Epithelial cell of proximal tubule (primary cell): ENCODE data around the gene DDIAS. TPM values are rescaled to one million over a fixed set of nuclear protein-coding genes. Genes with fewer than 3 reads are reported as not detected.
"Not testable (repeated sequence)": the region's sequence is repeated elsewhere in the genome, so short reads cannot be mapped to it uniquely, and the experiment has no call there.

Experiments
- DNase-seq: peaks from one replicate; pipeline ENCODE4 v3.0.0-alpha.2; 2011; ENCODE audit warnings: low read depth
- H3K4me3 ChIP-seq: 2 replicates; pipeline ENCODE4 v1.5.1; 2011; ENCODE audit warnings: low read depth, mild to moderate bottlenecking, low read length
- total RNA-seq: library from RNA; depleted of rRNA; stranded (reverse); fragments of >200 nt; gene quantifications from 2 replicates; pipeline ENCODE4 v1.2.3, GENCODE V29; 2015
- TF ChIP-seq, protein P1 (sequence below): conservative IDR thresholded peaks from 2 replicates; pipeline ENCODE4 v1.5.1; 2012; ENCODE audit warnings: low read depth, mild to moderate bottlenecking, low read length

DDIAS gene
- total RNA-seq, 1 donor from 2014 or later: 7.1 TPM

DNA sequence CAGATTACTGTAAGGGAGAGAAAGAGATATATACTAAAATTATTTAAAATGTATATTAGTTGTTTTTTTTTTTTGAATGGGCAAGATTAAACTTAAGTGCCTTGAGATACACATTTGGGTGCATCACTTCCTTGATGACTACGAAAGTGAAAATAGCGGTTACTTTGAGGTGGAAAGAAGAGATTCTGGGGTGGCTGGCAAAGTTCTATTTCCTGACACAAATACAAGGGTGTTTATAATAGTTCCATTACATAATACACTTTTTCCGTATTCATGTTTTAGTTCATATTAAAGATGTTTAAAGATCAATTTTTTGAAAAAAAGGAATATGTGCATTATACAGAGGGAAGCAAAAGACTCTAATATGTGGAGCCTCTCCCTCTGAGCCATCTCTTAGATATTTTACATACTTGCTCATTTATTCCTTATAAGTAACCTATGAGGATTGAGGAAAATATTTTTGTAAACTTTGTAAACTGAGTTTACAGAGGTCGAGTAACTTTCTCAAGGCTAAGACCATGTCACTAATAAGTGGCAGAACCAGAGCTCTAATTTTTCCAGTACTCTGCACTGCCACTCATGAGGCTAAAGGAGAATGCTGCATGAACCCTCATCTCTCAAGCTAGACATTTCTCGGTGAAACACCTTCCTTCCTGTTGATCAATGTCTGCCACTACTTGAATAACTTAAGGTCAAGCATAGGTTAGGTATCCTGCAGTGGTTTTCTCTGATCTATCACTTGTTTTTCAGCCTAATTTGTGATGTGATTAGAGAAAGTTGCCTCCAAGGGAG is 58.6 kb downstream of the DDIAS start:
- no peak overlapping the region for H3K4me3 ChIP-seq
- DNase-seq: no peak
- TF ChIP-seq, protein P1, sequence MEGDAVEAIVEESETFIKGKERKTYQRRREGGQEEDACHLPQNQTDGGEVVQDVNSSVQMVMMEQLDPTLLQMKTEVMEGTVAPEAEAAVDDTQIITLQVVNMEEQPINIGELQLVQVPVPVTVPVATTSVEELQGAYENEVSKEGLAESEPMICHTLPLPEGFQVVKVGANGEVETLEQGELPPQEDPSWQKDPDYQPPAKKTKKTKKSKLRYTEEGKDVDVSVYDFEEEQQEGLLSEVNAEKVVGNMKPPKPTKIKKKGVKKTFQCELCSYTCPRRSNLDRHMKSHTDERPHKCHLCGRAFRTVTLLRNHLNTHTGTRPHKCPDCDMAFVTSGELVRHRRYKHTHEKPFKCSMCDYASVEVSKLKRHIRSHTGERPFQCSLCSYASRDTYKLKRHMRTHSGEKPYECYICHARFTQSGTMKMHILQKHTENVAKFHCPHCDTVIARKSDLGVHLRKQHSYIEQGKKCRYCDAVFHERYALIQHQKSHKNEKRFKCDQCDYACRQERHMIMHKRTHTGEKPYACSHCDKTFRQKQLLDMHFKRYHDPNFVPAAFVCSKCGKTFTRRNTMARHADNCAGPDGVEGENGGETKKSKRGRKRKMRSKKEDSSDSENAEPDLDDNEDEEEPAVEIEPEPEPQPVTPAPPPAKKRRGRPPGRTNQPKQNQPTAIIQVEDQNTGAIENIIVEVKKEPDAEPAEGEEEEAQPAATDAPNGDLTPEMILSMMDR: no peak

DNA sequence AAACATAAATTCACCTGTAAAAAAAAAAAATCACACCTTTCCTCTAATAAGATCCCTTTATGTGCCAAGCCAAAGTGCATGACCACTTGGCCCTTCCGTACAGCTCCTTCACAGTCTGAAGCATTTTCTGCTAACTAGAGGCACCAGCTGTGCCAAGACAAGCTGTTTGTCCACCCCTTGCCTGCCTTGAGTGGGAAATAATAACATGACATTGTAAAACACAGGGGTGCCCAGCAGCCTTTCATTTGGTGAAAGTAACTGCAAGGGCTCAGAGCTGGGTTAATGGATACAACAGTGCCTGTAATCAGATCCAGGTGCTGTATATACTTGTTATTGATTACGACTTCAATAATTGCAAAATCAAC is 59.2 kb downstream of the DDIAS start:
- H3K4me3 ChIP-seq: no peak overlapping the region
- TF ChIP-seq, protein P1: no peak
- DNase-seq: no peak

DNA sequence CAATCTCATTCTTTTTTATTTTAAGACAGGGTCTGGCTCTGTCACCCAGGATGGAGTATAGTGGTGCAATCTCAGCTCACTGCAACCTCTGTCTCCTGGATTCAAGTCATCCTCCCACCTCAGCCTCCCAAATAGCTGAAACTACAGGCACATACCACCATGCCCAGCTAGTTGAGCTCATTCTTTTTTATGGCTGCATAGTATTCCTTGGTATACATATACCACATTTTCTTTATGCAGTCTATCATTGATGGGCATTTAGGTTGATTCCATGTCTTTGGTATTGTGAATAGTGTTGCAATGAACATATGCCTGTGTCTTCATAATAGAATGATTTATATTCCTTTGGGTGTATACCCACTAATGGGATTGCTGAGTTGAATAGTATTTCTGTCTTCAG is 60.5 kb downstream of the DDIAS start:
- not testable (repeated sequence) for H3K4me3 ChIP-seq, DNase-seq

DNA sequence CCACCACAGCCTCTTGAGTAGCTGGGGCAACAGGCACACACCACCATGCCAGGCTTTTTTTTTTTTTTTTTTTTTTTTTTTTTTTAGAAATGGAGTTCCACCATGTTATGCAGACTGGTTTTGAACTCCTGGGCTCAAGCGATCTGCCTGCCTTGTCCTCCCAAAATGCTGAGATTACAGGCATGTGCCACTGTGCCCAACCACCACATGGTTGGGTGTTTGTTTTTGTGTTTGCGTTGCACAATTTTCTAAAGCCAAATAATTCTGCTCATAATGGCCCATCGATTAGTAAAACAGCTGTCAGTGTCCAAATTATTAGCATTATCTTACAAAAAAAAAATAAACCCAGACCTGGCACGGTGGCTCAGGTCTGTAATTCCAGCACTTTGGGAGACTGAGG is 65.8 kb downstream of the DDIAS start:
- H3K4me3 ChIP-seq: no peak overlapping the region
- no peak for DNase-seq
- TF ChIP-seq, protein P1: no peak

- DNase-seq: no peak
- no peak overlapping the region for H3K4me3 ChIP-seq
- TF ChIP-seq, protein P1: no peak
These were observed 68.3 kb downstream of the DDIAS start for GRCh38 chr11:82969811-82970210.

DNA sequence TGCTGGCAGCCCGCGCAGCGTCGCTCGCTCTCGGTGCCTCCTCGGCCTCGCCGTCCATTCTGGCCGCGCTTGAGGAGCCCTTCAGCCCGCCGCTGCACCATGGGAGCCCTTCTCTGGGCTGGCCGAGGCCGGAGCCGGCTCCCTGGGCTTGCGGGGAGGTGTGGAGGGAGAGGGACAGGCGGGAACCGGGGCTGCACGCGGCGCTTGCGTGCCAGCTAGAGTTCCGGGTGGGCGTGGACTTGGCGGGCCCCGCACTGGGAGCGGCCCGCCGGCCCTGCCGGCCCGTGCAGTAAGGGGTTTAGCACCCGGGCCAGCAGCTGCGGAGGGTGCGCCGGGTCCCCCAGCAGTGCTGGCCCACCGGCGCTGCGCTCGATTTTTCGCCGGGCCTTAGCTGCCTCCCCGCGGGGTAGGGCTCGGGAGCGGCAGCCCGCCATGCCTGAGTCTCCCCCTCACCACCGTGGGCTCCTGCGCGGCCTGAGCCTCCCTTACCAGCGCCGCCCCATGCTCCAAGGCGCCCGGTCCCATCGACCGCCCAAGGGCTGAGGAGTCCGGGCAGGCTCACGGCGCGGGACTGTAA is 69.1 kb downstream of the DDIAS start:
- not testable (repeated sequence) for DNase-seq

DNA sequence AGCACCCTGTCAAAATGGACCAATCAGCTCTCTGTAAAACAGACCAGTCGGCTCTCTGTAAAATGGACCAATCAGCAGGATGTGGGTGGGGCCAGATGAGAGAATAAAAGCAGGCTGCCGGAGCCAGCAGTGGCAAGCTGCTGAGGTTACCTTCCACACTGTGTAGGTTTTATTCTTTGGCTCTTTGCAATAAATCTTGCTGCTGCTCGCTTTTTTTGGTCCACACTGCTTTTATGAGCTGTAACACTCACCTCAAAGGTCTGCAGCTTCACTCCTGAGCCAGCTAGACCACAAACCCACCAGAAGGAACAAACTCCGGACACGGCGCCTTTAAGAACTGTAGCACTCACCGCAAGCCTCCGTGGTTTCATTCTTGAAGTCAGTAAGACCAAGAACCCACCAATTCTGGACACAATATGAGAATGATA is 70.0 kb downstream of the DDIAS start:
- not testable (repeated sequence) for H3K4me3 ChIP-seq, DNase-seq

More for the DNA sequence above, 69.1 kb downstream of the DDIAS start:
- not testable (repeated sequence) for H3K4me3 ChIP-seq

DNA sequence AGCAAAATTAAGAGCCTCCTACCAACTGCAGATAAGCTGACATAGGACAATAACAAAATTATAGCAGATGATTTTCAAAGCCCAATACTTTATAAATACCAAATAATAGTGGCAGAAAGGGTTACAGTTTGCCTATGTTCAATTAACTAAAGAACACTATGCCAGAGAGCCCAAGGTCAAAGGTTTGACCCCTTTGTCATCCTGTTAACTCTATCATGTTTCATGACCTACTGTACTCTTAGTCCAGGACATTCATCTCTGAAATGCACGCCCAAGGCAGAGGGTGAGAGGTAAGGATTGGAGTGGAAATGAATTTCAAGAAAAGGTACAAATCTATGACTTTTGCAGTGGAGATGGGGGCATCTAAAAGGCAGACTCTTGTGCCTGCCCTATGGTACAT is 70.6 kb downstream of the DDIAS start:
- H3K4me3 ChIP-seq: no peak overlapping the region
- TF ChIP-seq, protein P1: no peak
- DNase-seq: no peak
